Choroid plexus epithelial cell (primary cell): Measurements from ENCODE around the gene GPR37L1.
"Not testable (repeated sequence)": the region's sequence is repeated elsewhere in the genome, so short reads cannot be mapped to it uniquely, and the experiment has no call there.

Experiments
- DNase-seq: peaks from one replicate; pipeline ENCODE4 v3.0.0-alpha.2; 2010; ENCODE audit warnings: low read depth
- H3K4me3 ChIP-seq: 2 replicates; pipeline ENCODE4 v1.5.1; 2011; ENCODE audit warnings: low read depth, mild to moderate bottlenecking, control low read depth, low read length, moderate library complexity
- CTCF ChIP-seq: conservative IDR thresholded peaks from 2 replicates; pipeline ENCODE4 v1.5.1; 2011; ENCODE audit warnings: low read depth, mild to moderate bottlenecking, control low read depth, inconsistent platforms, low read length, moderate library complexity

Gene GPR37L1

GRCh38 chr1:202133989-202134388 is 11.3 kb downstream of the GPR37L1 start:
- TF ChIP-seq CTCF, result no peak
- DNase-seq, result no peak
- no peak overlapping the region for H3K4me3 ChIP-seq

- no peak for TF ChIP-seq CTCF
- H3K4me3 ChIP-seq, result no peak overlapping the region
- no peak for DNase-seq
These were observed 12.0 kb downstream of the GPR37L1 start for GRCh38 chr1:202134645-202135172.

- peak; percentile 76 for DNase-seq
- TF ChIP-seq CTCF, result peak; percentile 84
- H3K4me3 ChIP-seq, result no peak overlapping the region
These were observed 12.6 kb downstream of the GPR37L1 start for GRCh38 chr1:202135221-202135721.

DNA sequence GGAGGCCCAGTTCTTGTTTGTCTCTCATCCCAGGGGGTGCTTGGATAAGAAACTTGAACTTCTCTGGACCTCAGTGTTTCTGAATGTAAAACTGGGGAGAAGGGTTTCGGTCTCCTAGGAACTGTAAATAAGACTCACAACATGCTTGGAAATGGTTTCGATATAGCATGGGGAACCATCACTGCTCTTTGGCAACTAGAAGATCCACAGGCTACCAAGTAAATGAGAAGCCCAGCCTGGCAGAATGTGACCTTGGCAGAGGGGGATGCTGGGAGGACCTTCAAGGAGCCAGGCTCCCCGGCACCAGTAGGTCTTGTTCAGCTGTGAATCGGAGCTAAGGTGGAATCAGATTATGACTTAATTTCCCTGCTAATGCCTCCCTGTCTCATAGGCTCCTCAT is 18.1 kb downstream of the GPR37L1 start:
- no peak overlapping the region for H3K4me3 ChIP-seq
- no peak for TF ChIP-seq CTCF
- no peak for DNase-seq

DNA sequence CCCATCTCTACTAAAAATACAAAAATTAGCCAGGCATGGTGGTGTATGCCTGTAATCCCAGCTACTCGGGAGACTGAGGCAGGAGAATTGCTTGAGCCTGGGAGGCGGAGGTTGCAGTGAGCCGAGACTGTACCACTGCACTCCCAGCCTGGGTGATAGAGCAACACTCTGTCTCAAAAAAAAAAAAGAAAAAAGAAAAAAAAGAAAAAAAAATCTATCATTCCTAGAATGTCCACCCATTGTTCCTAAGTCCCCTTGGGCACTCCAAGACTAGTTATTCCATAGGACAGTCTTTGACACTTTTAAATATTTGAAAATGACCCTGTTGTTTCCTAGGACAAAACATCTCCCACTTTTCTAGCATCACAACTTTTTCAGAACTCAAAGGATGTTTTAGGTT is 18.8 kb downstream of the GPR37L1 start:
- not testable (repeated sequence) for DNase-seq, H3K4me3 ChIP-seq

- peak overlapping the region; percentile 82 for H3K4me3 ChIP-seq
- no peak for TF ChIP-seq CTCF
- no peak for DNase-seq
These were observed 20.5 kb downstream of the GPR37L1 start for GRCh38 chr1:202143011-202143767.

- H3K4me3 ChIP-seq, result peak overlapping the region; percentile 82
- DNase-seq, result no peak
- TF ChIP-seq CTCF, result no peak
These were observed 21.2 kb downstream of the GPR37L1 start for GRCh38 chr1:202143768-202144401.
